HG03442 (cell line): ENCODE results near the gene SMAD6.
"Not testable (repeated sequence)": the region's sequence is repeated elsewhere in the genome, so short reads cannot be mapped to it uniquely, and the experiment has no call there.

ENCODE experiments used
- ATAC-seq: cut with Tn5 transposase; IDR thresholded peaks from one replicate; pipeline ENCODE4 v1.9.1; 2021; ENCODE audit warnings: mild to moderate bottlenecking, moderate library complexity; ENCODE audit not compliant: unreplicated experiment

Gene SMAD6

GRCh38 chr15:66755298-66756068 is 53.4 kb downstream of the SMAD6 start:
- no peak for ATAC-seq

GRCh38 chr15:66756295-66756694 is 54.3 kb downstream of the SMAD6 start:
- ATAC-seq = no peak

GRCh38 chr15:66757030-66757429 is 55.0 kb downstream of the SMAD6 start:
- no peak for ATAC-seq

GRCh38 chr15:66757521-66757920 is 55.5 kb downstream of the SMAD6 start:
- no peak for ATAC-seq

GRCh38 chr15:66758217-66758616 is 56.2 kb downstream of the SMAD6 start:
- not testable (repeated sequence) for ATAC-seq

GRCh38 chr15:66758844-66759243 is 56.8 kb downstream of the SMAD6 start:
- ATAC-seq = no peak

GRCh38 chr15:66760097-66760967 is 58.3 kb downstream of the SMAD6 start:
- ATAC-seq = no peak

GRCh38 chr15:66760968-66761725 is 59.1 kb downstream of the SMAD6 start:
- no peak for ATAC-seq

GRCh38 chr15:66761726-66762595 is 59.9 kb downstream of the SMAD6 start:
- ATAC-seq = no peak

GRCh38 chr15:66763186-66764071 is 61.4 kb downstream of the SMAD6 start:
- no peak for ATAC-seq

- no peak for ATAC-seq
Measured at GRCh38 chr15:66764072-66764786, 62.2 kb downstream of the SMAD6 start.

GRCh38 chr15:66765478-66766281 is 63.6 kb downstream of the SMAD6 start:
- ATAC-seq = no peak

- no peak for ATAC-seq
Measured at GRCh38 chr15:66766282-66767230, 64.5 kb downstream of the SMAD6 start.

GRCh38 chr15:66767240-66767659 is 65.2 kb downstream of the SMAD6 start:
- no peak for ATAC-seq

GRCh38 chr15:66768987-66769386 is 67.0 kb downstream of the SMAD6 start:
- ATAC-seq = no peak

GRCh38 chr15:66770518-66771350 is 68.7 kb downstream of the SMAD6 start:
- no peak for ATAC-seq
